HepG2 (cell line): ENCODE data around the gene FBXL7. TPM values are rescaled to one million over a fixed set of nuclear protein-coding genes. Genes with fewer than 3 reads are reported as not detected.

Experiments used
- ARHGAP35 ChIP-seq: sonication (generic); formaldehyde crosslinking; IDR thresholded peaks from 2 replicates; pipeline ENCODE4 v1.9.0; 2022; ENCODE audit warnings: mild to moderate bottlenecking, inconsistent platforms, moderate library complexity, missing genetic modification reagents, borderline replicate concordance
- DMTF1 ChIP-seq: sonication (generic); formaldehyde crosslinking; IDR thresholded peaks from 2 replicates; pipeline ENCODE4 v1.4.0; 2020; ENCODE audit warnings: mild to moderate bottlenecking, missing genetic modification reagents
- DZIP1 ChIP-seq: sonication (generic); formaldehyde crosslinking; IDR thresholded peaks from 2 replicates; pipeline ENCODE4 v1.5.0; 2020; ENCODE audit warnings: mild to moderate bottlenecking, missing genetic modification reagents
- FOXC1 ChIP-seq: sonication (generic); formaldehyde crosslinking; IDR thresholded peaks from 2 replicates; pipeline ENCODE4 v1.8.0; 2022; ENCODE audit warnings: mild to moderate bottlenecking, missing genetic modification reagents, borderline replicate concordance
- HMGXB3 ChIP-seq: sonication (generic); formaldehyde crosslinking; IDR thresholded peaks from 2 replicates; pipeline ENCODE4 v1.4.0; 2020; ENCODE audit warnings: missing genetic modification reagents, borderline replicate concordance
- HNF4A ChIP-seq: sonication (generic); formaldehyde crosslinking; IDR thresholded peaks from 2 replicates; pipeline ENCODE4 v1.4.0; 2020; ENCODE audit warnings: missing genetic modification reagents
- PAWR ChIP-seq: sonication (generic); formaldehyde crosslinking; IDR thresholded peaks from 2 replicates; pipeline ENCODE4 v1.4.0; 2020; ENCODE audit warnings: missing genetic modification reagents, mild to moderate bottlenecking, borderline replicate concordance
- PREB ChIP-seq: sonication (generic); formaldehyde crosslinking; IDR thresholded peaks from 2 replicates; pipeline ENCODE4 v1.4.0; 2020; ENCODE audit warnings: missing genetic modification reagents
- RNF219 ChIP-seq: sonication (generic); formaldehyde crosslinking; IDR thresholded peaks from 2 replicates; pipeline ENCODE4 v1.5.0; 2020; ENCODE audit warnings: mild to moderate bottlenecking, missing genetic modification reagents
- WIZ ChIP-seq: sonication (generic); formaldehyde crosslinking; IDR thresholded peaks from 2 replicates; pipeline ENCODE4 v1.5.1; 2020; ENCODE audit warnings: mild to moderate bottlenecking, missing genetic modification reagents
- ZBTB7B ChIP-seq: sonication (generic); formaldehyde crosslinking; IDR thresholded peaks from 2 replicates; pipeline ENCODE4 v1.4.0; 2020; ENCODE audit warnings: missing genetic modification reagents
- ZEB1 ChIP-seq: IDR thresholded peaks from 2 replicates; pipeline ENCODE4 v1.6.1; 2012; ENCODE audit warnings: mild to moderate bottlenecking, low read depth, inconsistent platforms; ENCODE audit not compliant: insufficient replicate concordance
- ZNF343 ChIP-seq: sonication (generic); formaldehyde crosslinking; IDR thresholded peaks from 2 replicates; pipeline ENCODE4 v1.4.0; 2020; ENCODE audit warnings: mild to moderate bottlenecking, missing genetic modification reagents
- ZNF616 ChIP-seq: sonication (generic); formaldehyde crosslinking; IDR thresholded peaks from 2 replicates; pipeline ENCODE4 v1.5.0; 2020; ENCODE audit warnings: low read depth, mild to moderate bottlenecking, missing genetic modification reagents
- polyA plus RNA-seq, 8 experiments: library from polyadenylated mRNA; depleted of rRNA in 3 of 8; stranded (reverse) in 7 of 8; unstranded in 1 of 8; fragments of >200 nt; fragmentation: Illumina TruSeq in 4 of 8; extraction: Trizol in 4 of 8; gene quantifications; 2 replicates each; pipeline versions ENCODE4 v1.2.1 to v1.2.3, GENCODE V29; 2011 to 2016; ENCODE audit warnings: low read depth in 4 of 8, missing spikeins in 1 of 8, mixed read lengths in 1 of 8; ENCODE audit not compliant: insufficient read depth in 1 of 8
- total RNA-seq, 5 experiments: library from RNA; depleted of rRNA; stranded (reverse); fragments of >200 nt; fragmentation: Illumina TruSeq; extraction: Trizol; gene quantifications; 2 replicates each; pipeline ENCODE4 v1.2.3, GENCODE V29; 2016; ENCODE audit warnings: low read depth in 1 of 5

The FBXL7 gene
- total and polyA plus RNA-seq, 2 of the 13 experiments (the other 11 are each of a cell fraction or from before 2014, with no cell fraction given) = 0.07 TPM; not detected in 1

- TF ChIP-seq RNF219 (CRISPR knock-in tag) (no peak), ZEB1 (no peak), PREB (CRISPR knock-in tag) (no peak), ARHGAP35 (CRISPR knock-in tag) (no peak), HMGXB3 (CRISPR knock-in tag) (no peak), ZBTB7B (CRISPR knock-in tag) (no peak), DZIP1 (CRISPR knock-in tag) (no peak), WIZ (CRISPR knock-in tag) (no peak), ZNF343 (CRISPR knock-in tag) (no peak), HNF4A (CRISPR knock-in tag) (no peak), ZNF616 (CRISPR knock-in tag) (no peak), PAWR (no peak), FOXC1 (CRISPR knock-in tag) (no peak), DMTF1 (CRISPR knock-in tag) (no peak)
These were observed 477.9 kb downstream of the FBXL7 start (continued) for GRCh38 chr5:15977851-15978250.
